GM23338 (cell line): ENCODE measurements around the gene SCAPER.

Experiments used
- CTCF ChIP-seq, 2 experiments: fragments of 200-600 bp in 1 of 2; sonication (generic) in 1 of 2; conservative IDR thresholded peaks; 2 replicates each; pipeline versions ENCODE4 v1.5.1 to v1.6.1; 2016 to 2017; ENCODE audit warnings: antibody characterized with exemption in 2 of 2, low read depth in 2 of 2, mild to moderate bottlenecking in 2 of 2, moderate library complexity in 1 of 2
- REST ChIP-seq: IDR thresholded peaks from one replicate; pipeline ENCODE4 v1.6.1; 2018; ENCODE audit warnings: antibody characterized with exemption; ENCODE audit not compliant: unreplicated experiment

DNA sequence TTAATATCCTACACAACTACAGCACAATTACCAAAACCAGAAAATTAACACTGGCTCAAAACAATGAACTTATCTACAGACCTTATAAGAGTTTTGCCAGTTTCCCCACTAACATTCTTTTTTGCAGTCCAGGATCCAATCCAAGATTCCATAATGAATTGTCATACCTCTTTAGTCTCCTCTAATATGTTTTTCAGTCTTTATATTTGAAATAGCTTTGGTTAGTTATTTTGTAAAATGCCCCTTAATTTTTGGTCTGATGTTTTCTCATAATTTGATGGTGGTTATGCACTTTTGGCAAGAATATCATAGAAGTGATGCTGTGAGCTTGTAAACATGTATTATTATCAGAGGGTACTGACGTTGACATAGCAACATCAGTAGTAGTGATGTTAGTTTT, 444.3 kb downstream of the SCAPER start:
- TF ChIP-seq CTCF (conservative IDR thresholded peaks at IDR 0.05; ENCODE audit: low read depth in 2 of 2) (no peak), REST (no peak)
